DND-41 (cell line): ENCODE data around the gene ZNF383.
"Not testable (repeated sequence)": the region's sequence is repeated elsewhere in the genome, so short reads cannot be mapped to it uniquely, and the experiment has no call there.

Experiments
- ATAC-seq: fragments of 200-7000 bp; cut with Tn5 transposase; 3 replicates; pipeline ENCODE4 v1.9.1; 2021; ENCODE audit warnings: low read depth; ENCODE audit not compliant: insufficient read depth
- DNase-seq: peaks from one replicate; pipeline ENCODE4 v3.0.0-alpha.2; 2020
- H2AFZ ChIP-seq: 2 replicates; pipeline ENCODE4 v1.6.0; 2012; ENCODE audit warnings: low read depth, low read length
- H3K27ac ChIP-seq: 2 replicates; pipeline ENCODE4 v1.5.1; 2012; ENCODE audit warnings: low read length, inconsistent platforms
- H3K27me3 ChIP-seq: fragments of 200-600 bp; sonication (generic); 2 replicates; pipeline ENCODE4 v1.6.0; 2012; ENCODE audit warnings: low read length, mild to moderate bottlenecking, inconsistent platforms; ENCODE audit not compliant: insufficient read depth, poor library complexity
- H3K36me3 ChIP-seq: 2 replicates; pipeline ENCODE4 v1.5.1; 2012; ENCODE audit warnings: low read length, inconsistent platforms; ENCODE audit not compliant: insufficient read depth
- H3K4me1 ChIP-seq: 2 replicates; pipeline ENCODE4 v1.5.1; 2012; ENCODE audit warnings: mild to moderate bottlenecking, low read length; ENCODE audit not compliant: insufficient read depth
- H3K4me2 ChIP-seq: 2 replicates; pipeline ENCODE4 v1.6.0; 2012; ENCODE audit warnings: mild to moderate bottlenecking, moderate library complexity, low read length, inconsistent platforms; ENCODE audit not compliant: insufficient read depth
- H3K4me3 ChIP-seq, 2 experiments: fragments of 200-600 bp in 1 of 2; shearing (Covaris generic) in 1 of 2; 2 replicates each; pipeline ENCODE4 v1.5.1; 2012 to 2016; ENCODE audit warnings: inconsistent platforms in 2 of 2, low read length in 2 of 2, mild to moderate bottlenecking in 2 of 2, low read depth in 1 of 2, moderate library complexity in 1 of 2
- H3K79me2 ChIP-seq: 2 replicates; pipeline ENCODE4 v1.6.0; 2012; ENCODE audit warnings: low read length, inconsistent platforms; ENCODE audit not compliant: insufficient read depth
- H3K9ac ChIP-seq: 2 replicates; pipeline ENCODE4 v1.6.0; 2012; ENCODE audit warnings: low read depth, mild to moderate bottlenecking, inconsistent platforms, low read length, moderate library complexity
- H3K9me3 ChIP-seq: 2 replicates; pipeline ENCODE4 v1.5.1; 2012; ENCODE audit warnings: low read length, moderate library complexity, mild to moderate bottlenecking, inconsistent platforms; ENCODE audit not compliant: insufficient read depth, severe bottlenecking
- H4K20me1 ChIP-seq: 2 replicates; pipeline ENCODE4 v1.6.0; 2012; ENCODE audit warnings: low read length; ENCODE audit not compliant: insufficient read depth
- EZH2 ChIP-seq: IDR thresholded peaks from 3 replicates; pipeline ENCODE4 v1.6.1; 2012; ENCODE audit warnings: borderline replicate concordance, low read depth, mild to moderate bottlenecking, moderate library complexity, low read length, inconsistent platforms; ENCODE audit not compliant: severe bottlenecking
- TF ChIP-seq, protein P1 (sequence below): IDR thresholded peaks from 2 replicates; pipeline ENCODE4 v1.5.1; 2012; ENCODE audit warnings: borderline replicate concordance, low read length, moderate library complexity, mild to moderate bottlenecking; ENCODE audit not compliant: poor library complexity, severe bottlenecking; ENCODE audit errors: extremely low read depth

Gene ZNF383

GRCh38 chr19:37251308-37252229 lies 33.6 kb downstream of the ZNF383 start:
- no peak for TF ChIP-seq EZH2
- TF ChIP-seq, protein P1, sequence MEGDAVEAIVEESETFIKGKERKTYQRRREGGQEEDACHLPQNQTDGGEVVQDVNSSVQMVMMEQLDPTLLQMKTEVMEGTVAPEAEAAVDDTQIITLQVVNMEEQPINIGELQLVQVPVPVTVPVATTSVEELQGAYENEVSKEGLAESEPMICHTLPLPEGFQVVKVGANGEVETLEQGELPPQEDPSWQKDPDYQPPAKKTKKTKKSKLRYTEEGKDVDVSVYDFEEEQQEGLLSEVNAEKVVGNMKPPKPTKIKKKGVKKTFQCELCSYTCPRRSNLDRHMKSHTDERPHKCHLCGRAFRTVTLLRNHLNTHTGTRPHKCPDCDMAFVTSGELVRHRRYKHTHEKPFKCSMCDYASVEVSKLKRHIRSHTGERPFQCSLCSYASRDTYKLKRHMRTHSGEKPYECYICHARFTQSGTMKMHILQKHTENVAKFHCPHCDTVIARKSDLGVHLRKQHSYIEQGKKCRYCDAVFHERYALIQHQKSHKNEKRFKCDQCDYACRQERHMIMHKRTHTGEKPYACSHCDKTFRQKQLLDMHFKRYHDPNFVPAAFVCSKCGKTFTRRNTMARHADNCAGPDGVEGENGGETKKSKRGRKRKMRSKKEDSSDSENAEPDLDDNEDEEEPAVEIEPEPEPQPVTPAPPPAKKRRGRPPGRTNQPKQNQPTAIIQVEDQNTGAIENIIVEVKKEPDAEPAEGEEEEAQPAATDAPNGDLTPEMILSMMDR: no peak
- H3K9ac ChIP-seq: no peak overlapping the region
- no peak overlapping the region for H3K4me2 ChIP-seq
- no peaks in the 10 kb centered on the region for H3K4me1 ChIP-seq
- H3K9me3 ChIP-seq: no peaks in the 10 kb centered on the region
- H3K27ac ChIP-seq: no peak overlapping the region
- no peak overlapping the region for H2AFZ ChIP-seq
- H3K79me2 ChIP-seq: no peaks in the 10 kb centered on the region
- H4K20me1 ChIP-seq: no peaks in the 10 kb centered on the region
- no peak for ATAC-seq
- no peaks in the 10 kb centered on the region for H3K36me3 ChIP-seq
- no peak for DNase-seq
- H3K4me3 ChIP-seq: no peak overlapping the region
- H3K27me3 ChIP-seq: no peaks in the 10 kb centered on the region

DNA sequence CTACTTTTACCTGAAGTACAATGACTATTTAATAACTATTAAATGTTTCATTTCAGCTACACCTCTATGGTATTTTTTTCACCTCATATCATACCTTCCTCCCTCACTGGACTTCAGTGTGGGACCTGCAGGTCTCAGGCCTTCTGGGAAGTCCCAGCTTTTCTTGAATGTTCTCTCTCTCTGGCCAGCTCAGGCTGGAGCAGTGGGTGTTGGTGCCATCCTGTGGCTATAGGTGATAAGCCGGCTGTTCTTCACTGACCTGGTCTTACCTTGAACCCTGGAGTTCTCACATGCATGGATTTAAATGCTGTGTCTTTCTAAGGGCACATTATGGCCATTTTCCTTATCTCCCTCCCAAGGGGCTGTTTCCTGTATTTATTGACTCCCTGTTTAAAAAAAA lies 45.0 kb downstream of the ZNF383 start:
- ATAC-seq, H3K4me1 ChIP-seq, H2AFZ ChIP-seq, DNase-seq, H3K4me2 ChIP-seq, H3K36me3 ChIP-seq, H3K79me2 ChIP-seq, H3K9ac ChIP-seq, H3K27ac ChIP-seq, H3K9me3 ChIP-seq, H3K4me3 ChIP-seq, H3K27me3 ChIP-seq, H4K20me1 ChIP-seq: not testable (repeated sequence)
- TF ChIP-seq, protein P1: peak; percentile 13

GRCh38 chr19:37267005-37267404 lies 49.0 kb downstream of the ZNF383 start:
- not testable (repeated sequence) for H2AFZ ChIP-seq, H3K9me3 ChIP-seq, H3K36me3 ChIP-seq, H3K4me2 ChIP-seq, DNase-seq, H3K79me2 ChIP-seq, ATAC-seq, H3K27ac ChIP-seq, H4K20me1 ChIP-seq, H3K4me1 ChIP-seq, H3K4me3 ChIP-seq, H3K27me3 ChIP-seq, H3K9ac ChIP-seq

DNA sequence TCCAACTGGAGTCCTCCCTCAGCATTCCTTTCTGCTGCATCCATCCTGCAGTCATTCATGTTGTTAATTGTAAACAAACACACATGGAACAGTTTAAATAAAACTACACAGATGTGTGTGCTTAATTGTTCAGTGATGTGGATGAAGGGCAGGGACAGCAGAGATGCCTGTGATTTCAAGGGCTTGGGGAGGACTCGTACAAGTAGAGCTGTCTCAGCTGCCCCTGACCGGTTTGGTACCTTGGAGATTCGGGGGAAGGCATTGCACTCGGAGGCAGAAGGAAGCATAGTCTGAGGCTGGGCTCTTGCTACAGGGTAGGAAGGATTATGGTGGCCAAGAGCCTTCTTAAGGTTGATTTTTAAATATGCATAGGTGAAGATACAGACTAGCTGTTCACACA lies 49.7 kb downstream of the ZNF383 start:
- not testable (repeated sequence) for H3K27ac ChIP-seq, H3K4me2 ChIP-seq, H4K20me1 ChIP-seq, H3K27me3 ChIP-seq, ATAC-seq, H3K4me1 ChIP-seq, H2AFZ ChIP-seq, H3K4me3 ChIP-seq, H3K9me3 ChIP-seq, H3K36me3 ChIP-seq, H3K9ac ChIP-seq, H3K79me2 ChIP-seq, DNase-seq

GRCh38 chr19:37280656-37281055 lies 62.6 kb downstream of the ZNF383 start:
- not testable (repeated sequence) for H3K36me3 ChIP-seq, H3K4me1 ChIP-seq, ATAC-seq, H3K27me3 ChIP-seq, H3K27ac ChIP-seq, H3K79me2 ChIP-seq, H3K9ac ChIP-seq, H4K20me1 ChIP-seq, H3K4me2 ChIP-seq, DNase-seq, H3K4me3 ChIP-seq, H2AFZ ChIP-seq, H3K9me3 ChIP-seq

DNA sequence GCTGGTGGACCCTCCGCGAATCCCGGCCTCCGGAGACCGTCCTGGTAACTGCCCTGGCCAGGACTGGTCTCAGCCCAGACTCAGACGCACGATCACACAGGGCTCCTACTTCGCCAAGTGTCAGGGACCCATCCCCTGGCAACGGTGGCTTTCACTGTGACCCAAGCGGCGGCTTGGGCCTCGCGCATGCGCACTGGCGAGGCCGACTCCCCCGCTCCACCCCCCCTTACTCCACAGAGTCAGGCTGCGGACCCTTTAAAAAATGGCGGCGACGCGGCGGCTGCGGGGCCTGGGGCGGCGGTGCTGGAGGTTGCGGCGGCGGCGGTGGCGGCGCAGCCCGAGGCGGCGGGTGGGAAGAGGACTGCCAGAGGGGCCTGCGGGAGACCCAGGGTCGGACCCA lies 66.0 kb downstream of the ZNF383 start:
- H3K4me2 ChIP-seq, H3K9ac ChIP-seq, H3K4me1 ChIP-seq, H3K79me2 ChIP-seq, DNase-seq, H3K27ac ChIP-seq, H3K4me3 ChIP-seq, H4K20me1 ChIP-seq, H3K27me3 ChIP-seq, ATAC-seq, H3K36me3 ChIP-seq, H3K9me3 ChIP-seq, H2AFZ ChIP-seq: not testable (repeated sequence)
